GM12801 (cell line): Measurements from ENCODE around the gene LGR6.

ENCODE experiments used
- TF ChIP-seq, protein P1 (sequence below): IDR thresholded peaks from one replicate; pipeline ENCODE4 v1.5.1; 2011; ENCODE audit warnings: control low read depth; ENCODE audit not compliant: insufficient read length; ENCODE audit errors: extremely low read depth

The LGR6 gene

DNA sequence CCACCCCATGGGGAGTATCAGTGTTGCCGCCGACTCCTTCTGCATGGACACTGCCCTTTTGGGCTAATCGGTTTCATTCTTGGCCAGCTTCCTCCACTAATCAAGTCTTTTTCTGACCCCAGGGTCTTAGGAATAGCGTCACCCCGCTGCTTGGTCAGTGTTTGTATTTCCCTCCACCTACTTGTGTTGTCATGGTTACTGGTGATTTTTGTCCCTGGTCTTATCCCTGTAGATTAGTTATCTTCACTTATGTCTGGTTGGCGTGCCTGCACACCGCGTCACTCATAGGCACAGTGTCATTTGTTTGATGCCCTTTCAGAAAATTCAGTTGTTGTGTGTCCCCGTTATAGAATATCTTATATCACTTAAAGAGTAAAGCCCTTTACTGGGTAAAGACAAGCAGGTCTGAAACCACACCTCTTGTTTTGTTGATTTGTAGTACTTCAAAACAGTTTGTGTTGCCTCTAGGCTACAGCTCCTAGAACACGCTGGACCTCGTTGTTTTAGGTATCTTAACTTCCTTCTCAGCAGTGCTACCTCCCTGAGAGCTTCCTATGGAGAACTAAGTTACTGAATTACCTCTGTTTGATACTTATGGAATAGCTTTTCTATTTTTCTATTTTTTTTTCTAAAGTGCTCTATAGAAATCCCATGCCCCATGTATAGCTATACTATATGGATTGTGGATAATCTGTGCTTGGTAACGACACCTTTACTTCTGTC is 155.8 kb downstream of the LGR6 start:
- TF ChIP-seq, protein P1, sequence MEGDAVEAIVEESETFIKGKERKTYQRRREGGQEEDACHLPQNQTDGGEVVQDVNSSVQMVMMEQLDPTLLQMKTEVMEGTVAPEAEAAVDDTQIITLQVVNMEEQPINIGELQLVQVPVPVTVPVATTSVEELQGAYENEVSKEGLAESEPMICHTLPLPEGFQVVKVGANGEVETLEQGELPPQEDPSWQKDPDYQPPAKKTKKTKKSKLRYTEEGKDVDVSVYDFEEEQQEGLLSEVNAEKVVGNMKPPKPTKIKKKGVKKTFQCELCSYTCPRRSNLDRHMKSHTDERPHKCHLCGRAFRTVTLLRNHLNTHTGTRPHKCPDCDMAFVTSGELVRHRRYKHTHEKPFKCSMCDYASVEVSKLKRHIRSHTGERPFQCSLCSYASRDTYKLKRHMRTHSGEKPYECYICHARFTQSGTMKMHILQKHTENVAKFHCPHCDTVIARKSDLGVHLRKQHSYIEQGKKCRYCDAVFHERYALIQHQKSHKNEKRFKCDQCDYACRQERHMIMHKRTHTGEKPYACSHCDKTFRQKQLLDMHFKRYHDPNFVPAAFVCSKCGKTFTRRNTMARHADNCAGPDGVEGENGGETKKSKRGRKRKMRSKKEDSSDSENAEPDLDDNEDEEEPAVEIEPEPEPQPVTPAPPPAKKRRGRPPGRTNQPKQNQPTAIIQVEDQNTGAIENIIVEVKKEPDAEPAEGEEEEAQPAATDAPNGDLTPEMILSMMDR: no peak

DNA sequence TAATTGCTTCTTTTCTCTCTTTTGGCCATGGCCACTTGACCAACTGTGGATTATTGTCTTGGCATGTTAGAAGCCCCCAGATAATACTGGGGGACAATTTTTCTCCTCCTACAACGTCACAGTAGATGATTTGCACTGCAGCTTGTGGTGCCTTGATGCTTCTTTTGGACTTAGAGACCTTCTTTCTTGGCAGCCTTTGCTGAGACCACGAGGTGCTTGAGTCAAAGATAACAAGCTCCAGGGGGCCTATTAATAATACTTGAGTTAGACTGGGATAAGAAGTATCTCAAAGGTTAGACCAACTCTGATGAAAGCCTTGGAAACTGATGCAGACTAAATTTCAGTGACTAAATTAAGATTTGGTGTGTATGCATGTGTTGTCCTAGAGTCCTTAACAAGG is 158.1 kb downstream of the LGR6 start:
- TF ChIP-seq, protein P1: no peak

DNA sequence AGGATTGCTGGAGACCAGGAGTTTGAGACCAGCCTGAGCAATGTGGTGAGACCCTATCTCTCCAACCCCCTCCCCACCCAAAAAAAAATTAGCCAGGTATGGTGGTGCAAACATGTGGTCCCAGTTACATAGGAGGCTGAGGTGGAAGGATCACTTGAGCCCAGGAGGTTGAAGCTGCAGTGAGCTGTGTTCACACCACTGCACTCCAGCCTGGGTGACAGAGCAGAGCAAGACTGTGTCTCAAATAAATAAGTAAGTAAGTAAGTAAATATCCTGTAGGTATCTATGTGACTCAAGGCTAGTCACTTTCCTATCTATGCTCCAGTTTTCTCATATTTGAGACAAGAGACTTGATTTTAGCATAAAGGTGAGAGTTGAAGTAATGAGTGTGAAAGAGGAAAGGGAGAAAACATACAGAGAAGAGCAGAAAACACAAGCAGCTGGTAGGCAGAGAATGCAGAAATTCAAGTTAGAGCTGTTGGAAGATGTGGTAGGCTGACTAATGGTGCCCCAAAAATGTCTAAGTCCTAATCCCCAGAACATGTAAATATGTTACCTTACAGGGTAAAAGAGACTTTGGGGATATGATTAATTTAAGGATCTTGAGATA is 162.4 kb downstream of the LGR6 start:
- TF ChIP-seq, protein P1: no peak

- TF ChIP-seq, protein P1: no peak
Observed at GRCh38 chr1:202357506-202357905, 163.9 kb downstream of the LGR6 start.

DNA sequence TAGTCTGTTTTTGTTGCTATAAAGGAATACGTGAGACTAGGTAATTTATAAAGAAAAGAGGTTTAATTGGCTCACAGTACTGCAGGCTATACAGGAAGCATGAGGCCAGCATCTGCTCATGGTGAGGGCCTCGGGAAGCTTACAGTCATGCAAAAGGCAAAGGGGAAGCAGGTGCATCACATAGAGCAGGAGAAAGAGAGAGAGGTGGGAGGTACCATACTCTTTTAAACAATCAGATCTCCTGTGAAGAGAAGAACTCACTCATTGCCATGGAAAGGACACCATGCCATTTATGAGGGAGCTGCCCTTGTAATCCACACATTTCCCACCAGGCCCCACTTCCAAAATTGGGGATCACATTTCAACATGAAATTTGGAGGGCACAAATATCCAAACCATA is 167.6 kb downstream of the LGR6 start:
- TF ChIP-seq, protein P1: no peak

DNA sequence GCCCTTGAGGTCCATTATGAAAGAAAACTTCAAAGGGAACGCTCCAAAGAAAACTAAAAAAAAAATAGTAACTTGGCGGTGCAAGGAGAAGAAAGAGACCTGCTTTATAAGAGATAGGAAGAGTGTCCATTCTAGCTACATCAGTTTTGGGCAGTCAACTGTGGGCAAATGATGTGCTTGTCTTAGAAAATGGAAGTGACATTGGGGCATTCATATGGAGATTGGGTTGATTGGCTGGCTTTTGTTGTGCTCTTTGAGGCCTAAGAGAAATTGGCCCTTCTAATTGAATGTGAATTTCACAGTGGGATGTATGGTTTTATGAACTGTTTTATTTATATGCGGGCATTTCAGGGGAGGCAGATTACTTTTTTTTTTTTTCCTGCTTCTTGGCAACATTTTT is 168.1 kb downstream of the LGR6 start:
- TF ChIP-seq, protein P1: no peak

DNA sequence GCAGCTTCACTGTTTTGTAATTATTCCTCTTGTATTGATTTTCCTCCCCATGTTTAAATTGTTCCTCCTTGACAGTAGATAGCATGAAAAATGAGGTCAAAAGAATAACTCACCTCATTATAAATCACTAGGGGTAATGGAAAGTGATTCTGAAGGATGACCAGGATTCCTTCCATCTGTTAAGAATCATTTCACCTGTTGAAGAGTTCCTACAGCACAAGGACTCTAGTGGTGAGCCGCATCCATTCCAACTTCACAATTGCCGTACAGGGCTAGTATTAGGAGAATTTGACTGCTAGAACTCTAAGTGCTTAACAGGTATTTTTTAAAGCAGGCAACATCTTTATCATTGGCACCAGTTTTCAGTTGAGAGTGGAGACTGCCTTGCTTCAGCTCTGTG is 168.6 kb downstream of the LGR6 start:
- TF ChIP-seq, protein P1: no peak
